Testis (tissue), 2 donors: ENCODE measurements around the gene DNM3.

Experiments used
- CTCF ChIP-seq, 3 experiments: fragments of 450-650 bp in 2 of 3; fragments of 200-600 bp in 1 of 3; sonication (generic) in 1 of 3; IDR thresholded peaks; one replicate each; pipeline ENCODE4 v1.5.1; 2016 to 2019; ENCODE audit warnings: antibody characterized with exemption in 3 of 3, mild to moderate bottlenecking in 2 of 3, moderate library complexity in 1 of 3
- POLR2A ChIP-seq: fragments of 450-650 bp; IDR thresholded peaks from one replicate; pipeline ENCODE4 v1.6.1; 2017; ENCODE audit warnings: antibody characterized with exemption, mild to moderate bottlenecking, moderate library complexity

GRCh38 chr1:172001288-172001687 is 160.0 kb downstream of the DNM3 start:
- TF ChIP-seq CTCF (IDR thresholded peaks at IDR 0.05) (no peak), POLR2A (no peak)
